ENCODE data around the gene BIRC2.

DNA sequence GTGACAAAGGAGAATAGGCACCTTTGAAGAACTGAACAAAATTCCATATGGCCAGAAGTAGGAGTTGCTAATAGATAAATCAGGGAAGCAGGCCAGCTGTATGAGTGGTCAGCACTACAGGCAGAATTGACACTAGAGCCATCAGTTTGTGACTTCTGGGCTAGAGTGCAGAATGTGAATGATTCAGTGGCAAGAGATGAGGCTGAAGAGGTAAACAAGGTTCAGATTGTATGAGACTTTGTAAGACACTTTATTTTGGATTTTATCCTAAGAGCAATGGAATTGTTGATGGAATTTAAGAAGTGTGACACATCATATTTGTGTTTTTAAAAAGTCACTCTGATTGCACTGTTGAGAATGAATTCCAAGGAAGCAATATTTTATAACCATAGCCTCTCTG, 16.8 kb upstream of the BIRC2 start:
- no peak for TF ChIP-seq CTCF (conservative IDR thresholded peaks at IDR 0.05; ENCODE audit: low read depth, low read length)
- no peak for TF ChIP-seq EZH2 (IDR thresholded peaks at IDR 0.05; ENCODE audit: borderline replicate concordance, low read depth, low read length, poor library complexity, severe bottlenecking)
